Panc1 (cell line): ENCODE data around the gene HES2. TPM values are rescaled to one million over a fixed set of nuclear protein-coding genes. Genes with fewer than 3 reads are reported as not detected.

ENCODE experiments used
- ATAC-seq: fragments of 200-7000 bp; cut with Tn5 transposase; 2 replicates; pipeline ENCODE4 v1.9.1; 2020; ENCODE audit warnings: mild to moderate bottlenecking, moderate library complexity
- BruUV-seq: library from RNA; stranded (reverse); fragments of 400-500 nt; replicated peaks from 2 replicates; lab custom pipeline; 2021; lab: Mats Ljungman, UMichigan
- CTCF ChIA-PET: fragments of 300-600 bp; sonication (Branson Sonifier 250); formaldehyde crosslinking; loops from one replicate; lab custom pipeline; 2022; ENCODE audit warnings: antibody characterized with exemption; lab: Charles Lee
- POLR2A ChIA-PET: fragments of 300-600 bp; sonication (Branson Sonifier 250); formaldehyde crosslinking; loops from one replicate; lab custom pipeline; 2022; ENCODE audit warnings: antibody characterized with exemption; lab: Charles Lee
- DNase-seq: peaks from one replicate; pipeline ENCODE4 v3.0.0-alpha.2; 2010; ENCODE audit warnings: low read depth, low spot score
- H3K27ac ChIP-seq: 2 replicates; pipeline ENCODE4 v1.5.1; 2011; ENCODE audit warnings: mild to moderate bottlenecking, low read length, inconsistent platforms
- H3K27me3 ChIP-seq: fragments of 200-500 bp; sonication (Bioruptor generic); 2 replicates; pipeline ENCODE4 v1.6.0; 2014; ENCODE audit warnings: low read length, inconsistent platforms; ENCODE audit not compliant: control insufficient read depth, insufficient read depth
- H3K36me3 ChIP-seq: fragments of 200-500 bp; sonication (Bioruptor generic); 2 replicates; pipeline ENCODE4 v1.5.1; 2014; ENCODE audit warnings: inconsistent platforms, mild to moderate bottlenecking, low read length, moderate library complexity; ENCODE audit not compliant: control insufficient read depth, insufficient read depth
- H3K4me1 ChIP-seq: 2 replicates; pipeline ENCODE4 v1.5.1; 2011; ENCODE audit warnings: inconsistent platforms, mild to moderate bottlenecking, low read length, moderate library complexity; ENCODE audit not compliant: control insufficient read depth, insufficient read depth
- H3K4me3 ChIP-seq, 2 experiments: 2 replicates each; pipeline ENCODE4 v1.5.1; 2011 to 2012; ENCODE audit warnings: low read depth in 2 of 2, low read length in 2 of 2, mild to moderate bottlenecking in 2 of 2, inconsistent platforms in 1 of 2, moderate library complexity in 1 of 2
- H3K9me3 ChIP-seq: fragments of 200-500 bp; sonication (Bioruptor generic); 2 replicates; pipeline ENCODE4 v1.5.1; 2014; ENCODE audit warnings: low read depth, mild to moderate bottlenecking, inconsistent platforms, low read length, moderate library complexity; ENCODE audit not compliant: control insufficient read depth, insufficient read depth
- CTCF ChIP-seq: fragments of 450-650 bp; IDR thresholded peaks from 2 replicates; pipeline ENCODE4 v1.5.1; 2017; ENCODE audit warnings: mild to moderate bottlenecking
- POLR2AphosphoS5 ChIP-seq: IDR thresholded peaks from 2 replicates; pipeline ENCODE4 v1.6.1; 2012; ENCODE audit warnings: mild to moderate bottlenecking, low read depth, low read length, moderate library complexity
- REST ChIP-seq, 2 experiments: IDR thresholded peaks; 2 replicates each; pipeline ENCODE4 v1.6.1; 2011 to 2012; ENCODE audit warnings: low read depth in 2 of 2, control low read depth in 1 of 2, low read length in 1 of 2, mild to moderate bottlenecking in 1 of 2, moderate library complexity in 1 of 2; ENCODE audit not compliant: insufficient read depth in 1 of 2
- SIN3A ChIP-seq: IDR thresholded peaks from 2 replicates; pipeline ENCODE4 v1.6.1; 2012; ENCODE audit warnings: low read depth, mild to moderate bottlenecking, low read length, moderate library complexity, borderline replicate concordance; ENCODE audit not compliant: insufficient read depth
- TCF7L2 ChIP-seq: IDR thresholded peaks from 2 replicates; pipeline ENCODE4 v1.6.1; 2011; ENCODE audit warnings: mild to moderate bottlenecking, low read depth, low read length, inconsistent platforms
- in situ Hi-C: cut with HindIII; loops from 2 replicates; pipeline ENCODE4 v1.10.0; 2016; ENCODE audit warnings: low sequenced_read_pairs, low pct_unique_long_range_greater_than_20kb
- intact Hi-C: fragments of 100-400 bp; cut with micrococcal nuclease; formaldehyde crosslinking; loops from one replicate; pipeline ENCODE4 v1.10.0; 2022; ENCODE audit not compliant: unreplicated experiment
- total RNA-seq: library from RNA; stranded (reverse); gene quantifications from one replicate; pipeline ENCODE4 v1.2.1, GENCODE V29; 2021; ENCODE audit not compliant: unreplicated experiment

Gene HES2
- total RNA-seq, 1 experiment from 2014 or later: 11.1 TPM

DNA sequence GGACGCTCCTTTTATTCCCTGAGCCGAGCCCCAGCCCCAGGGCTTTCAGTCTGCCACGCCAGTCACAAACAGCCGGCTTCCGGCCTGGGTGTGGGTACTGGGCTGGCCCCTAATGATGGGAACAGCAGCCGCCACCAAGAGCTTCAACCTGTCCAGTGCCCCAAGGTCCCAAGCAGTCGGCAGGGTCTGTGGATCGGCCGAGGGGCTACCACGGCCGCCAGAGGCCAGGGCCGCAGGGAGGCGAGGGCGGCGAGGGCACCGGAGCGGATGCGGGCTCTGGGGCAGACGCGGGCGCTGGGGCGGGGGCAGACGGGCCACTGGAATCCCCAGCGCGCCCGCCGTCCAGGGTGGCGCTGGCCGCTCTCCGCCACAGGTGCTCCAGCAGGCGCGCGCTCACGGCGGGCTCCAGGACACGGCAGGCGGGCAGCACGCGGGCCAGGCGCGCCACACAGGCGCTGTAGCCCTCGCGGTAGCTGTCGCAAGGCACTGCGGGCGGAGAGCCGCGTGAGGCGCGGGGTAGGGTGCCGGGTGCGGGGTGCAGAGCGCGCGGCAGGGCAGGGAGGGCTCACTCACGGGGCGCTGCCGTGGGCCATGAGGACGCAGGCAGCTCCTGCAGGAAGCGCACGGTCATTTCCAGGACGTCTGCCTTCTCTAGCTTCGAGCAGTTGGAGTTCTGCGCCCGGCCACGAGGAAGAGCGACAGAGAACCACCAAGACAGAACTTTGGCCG is 887 bp downstream of the HES2 start:
- intact Hi-C loops (no loop called here), in situ Hi-C loops (no loop called here)
- Histone ChIP-seq H3K27me3 (no peaks in the 10 kb centered on the region), H3K9me3 (no peaks in the 10 kb centered on the region), H3K4me3 (peak overlapping the region; percentile 41 to 45), H3K36me3 (no peaks in the 10 kb centered on the region; the same call in 1 of the 2 replicates), H3K4me1 (peaks cover 21% of the 10 kb centered on the region), H3K27ac (no peak overlapping the region)
- TF ChIP-seq SIN3A: no peak
- TF ChIP-seq CTCF: no peak
- TF ChIP-seq REST (IDR thresholded peaks at IDR 0.05; ENCODE audit: insufficient read depth in 1 of 2, low read depth in 2 of 2, low read length in 1 of 2): no peak
- no peak for TF ChIP-seq POLR2AphosphoS5
- no peak for TF ChIP-seq TCF7L2
- ChIA-PET CTCF (interaction anchor here (0.5 to 1.8 kb wide), 3 partner anchors 17 to 213 kb away, joined by 4 to 11 read pairs (median 5); no protein-coding TSS in a partner anchor), POLR2A (interaction anchor here (0.6 kb wide), 1 partner anchor 184 kb away, joined by 3 read pairs; no protein-coding TSS in a partner anchor)
- DNase-seq (no peak), ATAC-seq (peak; percentile 4; the same call in 1 of the 2 replicates)
- BruUV-seq: no TSS peak

DNA sequence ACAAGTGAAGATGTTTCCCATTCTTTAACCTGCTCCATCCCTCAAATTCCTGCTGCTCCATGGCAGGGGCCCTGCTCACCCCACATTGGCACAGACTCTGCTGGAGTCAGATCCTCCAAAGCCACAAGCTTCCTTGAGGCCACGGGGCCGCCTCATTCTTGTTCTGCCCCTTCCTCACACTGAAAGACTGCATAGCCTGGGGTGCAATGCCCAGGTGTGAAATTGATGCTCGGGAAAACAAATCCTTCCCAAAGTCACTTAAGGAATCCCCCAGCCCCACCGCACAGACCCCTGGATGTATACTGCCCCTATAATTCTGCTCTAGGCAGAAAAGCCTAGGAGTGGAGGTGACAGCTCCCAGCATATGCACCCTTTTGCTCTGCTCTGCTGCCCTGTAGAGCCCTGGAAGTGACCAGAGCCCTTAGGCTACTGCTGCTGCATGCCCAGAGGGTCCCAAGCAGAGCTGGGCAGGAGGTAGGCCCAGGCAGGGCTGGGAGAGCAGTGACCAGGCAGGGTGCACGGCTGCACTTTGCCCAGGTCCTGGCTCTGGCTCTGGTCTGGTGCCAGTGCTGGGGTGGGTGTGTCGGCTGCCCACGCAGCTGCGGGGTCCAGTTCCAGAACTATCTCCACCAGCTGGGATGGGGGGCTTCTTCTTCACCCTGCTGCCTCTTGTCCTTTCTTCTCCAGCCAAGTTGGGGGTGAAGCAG is 1.6 kb downstream of the HES2 start:
- ChIA-PET CTCF (interaction anchor here (0.5 to 0.9 kb wide), 2 partner anchors 17 to 19 kb away, joined by 3 to 5 read pairs; no protein-coding TSS in a partner anchor), POLR2A (no interaction called here)
- H3K27me3 ChIP-seq: no peaks in the 10 kb centered on the region
- no peak overlapping the region for H3K27ac ChIP-seq
- TF ChIP-seq REST (IDR thresholded peaks at IDR 0.05; ENCODE audit: insufficient read depth in 1 of 2, low read depth in 2 of 2, low read length in 1 of 2) (no peak), CTCF (no peak), POLR2AphosphoS5 (no peak), SIN3A (no peak), TCF7L2 (no peak)
- H3K4me3 ChIP-seq: no peak overlapping the region
- ATAC-seq: no peak
- intact Hi-C loops: no loop called here
- H3K36me3 ChIP-seq: no peaks in the 10 kb centered on the region; the same call in 1 of the 2 replicates
- H3K4me1 ChIP-seq: peaks cover 17% of the 10 kb centered on the region
- H3K9me3 ChIP-seq: no peaks in the 10 kb centered on the region
- no TSS peak for BruUV-seq
- in situ Hi-C loops: no loop called here
- no peak for DNase-seq
